PFSK-1 (cell line): Measurements from ENCODE around the gene ZNF662.

Experiments
- POLR2AphosphoS5 ChIP-seq: IDR thresholded peaks from 2 replicates; pipeline ENCODE4 v1.6.1; 2012; ENCODE audit warnings: low read depth, mild to moderate bottlenecking, control low read depth, low read length, moderate library complexity
- TAF1 ChIP-seq: IDR thresholded peaks from 2 replicates; pipeline ENCODE4 v1.6.1; 2012; ENCODE audit warnings: low read length, control low read depth, borderline replicate concordance; ENCODE audit not compliant: insufficient read depth

GRCh38 chr3:42865256-42865655 lies 40.7 kb upstream of the ZNF662 start:
- no peak for TF ChIP-seq TAF1
- TF ChIP-seq POLR2AphosphoS5, result no peak
